GM21786 (cell line): ENCODE results near the gene LASP1.
"Not testable (repeated sequence)": the region's sequence is repeated elsewhere in the genome, so short reads cannot be mapped to it uniquely, and the experiment has no call there.

ENCODE experiments used
- ATAC-seq: cut with Tn5 transposase; IDR thresholded peaks from one replicate; pipeline ENCODE4 v1.9.1; 2021; ENCODE audit not compliant: unreplicated experiment

LASP1 gene

DNA sequence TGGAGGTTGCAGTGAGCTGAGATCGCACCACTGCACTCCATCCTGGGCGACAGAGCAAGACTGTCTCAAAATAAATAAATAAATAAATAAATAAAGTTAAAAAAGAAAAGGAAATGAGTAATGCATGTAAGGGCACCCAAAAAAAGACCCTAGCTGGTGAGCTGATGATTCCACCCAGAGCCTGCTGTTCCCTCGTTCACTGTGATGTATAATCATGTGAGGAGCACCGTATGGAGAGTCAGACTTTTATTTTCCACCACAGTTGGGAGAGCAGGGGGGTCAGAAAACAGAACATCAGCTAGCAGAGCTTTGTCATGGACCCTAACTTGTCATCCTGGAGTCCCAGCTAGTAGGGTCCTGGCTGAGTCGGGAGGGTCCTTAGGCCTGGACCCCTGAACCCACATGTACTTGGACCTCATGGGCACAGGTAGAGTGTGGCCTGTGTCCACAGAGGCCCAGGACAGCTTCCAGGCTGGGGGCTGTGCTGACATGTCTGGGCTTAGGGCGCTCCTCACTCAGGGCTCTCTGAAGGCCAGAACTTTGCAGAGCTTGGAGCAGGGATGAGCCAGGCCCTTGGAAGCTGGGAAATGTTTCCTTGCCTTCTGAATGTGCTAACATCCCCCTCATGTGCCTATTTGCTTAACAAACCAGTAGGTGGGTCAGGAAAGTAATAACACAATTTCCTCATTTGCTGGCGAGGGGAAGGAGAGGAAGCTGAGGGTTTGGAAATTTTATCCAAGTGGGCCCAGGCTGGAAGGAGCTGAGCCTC is 36.8 kb downstream of the LASP1 start:
- no peak for ATAC-seq

DNA sequence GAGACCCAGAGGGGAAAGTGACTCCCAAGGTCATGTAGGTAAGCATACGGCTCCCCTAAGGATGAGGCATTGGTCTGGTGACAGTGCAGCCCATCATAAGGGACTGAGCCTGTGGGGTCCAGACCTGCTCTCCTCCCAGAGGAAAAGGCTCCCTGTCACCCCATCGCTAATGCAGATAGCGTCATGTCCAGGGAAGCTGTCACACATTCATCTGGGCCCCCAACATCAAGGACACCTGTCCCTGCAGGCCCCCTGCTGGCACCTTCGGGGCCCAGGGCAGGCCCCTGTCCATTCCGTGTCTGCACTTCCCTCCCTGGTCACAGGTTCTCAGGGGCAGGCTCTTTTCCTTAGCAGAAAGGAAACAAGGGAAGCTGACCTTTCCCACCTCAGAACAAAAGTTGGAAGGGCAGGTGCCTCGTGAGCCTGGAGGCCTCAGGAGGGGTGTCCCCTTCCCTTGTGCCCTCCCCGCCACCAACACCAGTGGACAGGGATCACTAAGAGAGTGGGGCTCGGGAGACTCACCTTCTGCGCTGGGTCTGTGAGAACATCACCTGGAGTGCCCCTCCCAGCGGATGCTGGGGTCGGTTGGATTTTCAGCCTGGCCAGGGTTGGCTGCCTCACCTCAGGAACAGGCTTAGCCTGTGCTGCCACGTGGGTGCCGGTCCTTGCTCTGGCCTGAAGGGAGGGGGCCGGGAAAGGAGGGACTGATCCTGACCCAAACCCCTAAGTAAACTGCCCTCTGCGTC is 38.2 kb downstream of the LASP1 start:
- ATAC-seq = no peak

DNA sequence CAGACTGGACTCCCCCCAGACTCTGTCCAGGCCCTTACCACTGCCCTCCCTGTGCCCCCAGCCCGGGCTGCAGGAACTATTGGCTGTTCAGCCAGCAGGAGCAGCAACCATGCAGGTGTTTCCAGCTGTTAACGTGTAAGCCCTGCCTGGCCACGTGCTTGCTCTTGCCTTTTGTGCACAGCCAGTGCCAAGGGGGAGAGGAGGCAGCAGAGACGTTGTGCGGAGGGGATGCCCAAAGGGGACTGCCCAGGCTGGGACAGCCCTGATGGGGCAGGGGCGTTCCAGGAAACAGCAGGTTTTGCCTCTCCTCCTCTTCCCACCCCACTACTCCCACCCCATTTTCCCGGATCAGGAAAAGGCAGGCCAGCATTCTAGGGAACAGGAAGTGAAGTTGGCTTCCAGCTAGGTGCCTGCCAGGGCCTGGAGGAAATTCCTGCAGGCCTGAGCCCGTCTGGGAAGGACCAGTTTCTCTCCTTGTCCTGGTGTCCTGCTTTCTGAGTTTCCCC is 38.9 kb downstream of the LASP1 start:
- ATAC-seq = no peak

DNA sequence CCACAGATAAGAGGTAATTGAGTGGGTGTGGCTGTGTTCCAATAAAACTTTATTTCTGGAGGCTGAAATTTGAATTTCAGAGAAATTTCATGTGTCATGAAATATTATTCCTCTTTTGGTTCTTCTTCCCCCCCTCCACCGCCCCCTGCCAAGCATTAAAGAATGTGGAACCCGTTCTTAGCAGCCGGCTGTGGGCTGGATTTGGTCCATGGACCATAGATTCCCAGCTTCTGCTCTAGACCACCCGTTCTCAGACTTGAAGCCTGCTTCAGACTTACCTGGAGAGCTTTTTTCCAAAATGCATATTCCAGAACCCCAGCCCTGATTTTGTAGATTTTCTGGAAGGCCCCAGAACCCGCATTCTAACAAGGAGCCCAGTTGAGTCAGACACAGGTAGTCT is 40.5 kb downstream of the LASP1 start:
- no peak for ATAC-seq

DNA sequence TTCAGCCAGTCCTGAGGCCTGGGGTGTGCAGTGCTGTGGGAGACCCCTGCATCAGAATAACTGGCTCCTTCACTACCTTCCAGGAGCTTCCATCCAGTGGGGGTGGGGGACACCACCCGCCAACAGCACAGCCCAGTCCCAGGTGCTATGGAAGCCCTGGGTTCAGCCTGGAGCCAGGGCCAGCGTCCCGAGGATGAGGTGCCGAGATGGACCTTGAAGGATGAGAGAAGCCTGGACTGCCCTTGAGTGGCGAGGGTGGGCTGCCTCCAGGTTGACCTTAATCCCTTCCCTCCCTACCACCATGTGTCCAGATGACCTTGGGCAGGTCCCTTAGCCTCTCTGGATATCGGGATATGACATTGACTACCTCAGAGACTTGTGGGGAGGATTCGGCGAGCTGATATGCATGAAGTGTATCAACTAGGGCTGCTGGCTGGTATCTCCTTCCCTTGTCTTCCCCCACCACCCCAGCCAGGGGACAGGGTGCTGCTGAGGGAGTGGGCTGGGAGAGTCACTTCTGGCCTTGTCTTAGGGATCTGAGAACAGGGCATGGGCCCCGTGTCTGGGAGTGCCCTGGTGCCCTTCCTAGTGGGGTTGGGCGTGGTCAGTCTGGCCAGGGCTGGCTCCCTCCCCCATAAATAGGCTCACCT is 41.3 kb downstream of the LASP1 start:
- no peak for ATAC-seq

DNA sequence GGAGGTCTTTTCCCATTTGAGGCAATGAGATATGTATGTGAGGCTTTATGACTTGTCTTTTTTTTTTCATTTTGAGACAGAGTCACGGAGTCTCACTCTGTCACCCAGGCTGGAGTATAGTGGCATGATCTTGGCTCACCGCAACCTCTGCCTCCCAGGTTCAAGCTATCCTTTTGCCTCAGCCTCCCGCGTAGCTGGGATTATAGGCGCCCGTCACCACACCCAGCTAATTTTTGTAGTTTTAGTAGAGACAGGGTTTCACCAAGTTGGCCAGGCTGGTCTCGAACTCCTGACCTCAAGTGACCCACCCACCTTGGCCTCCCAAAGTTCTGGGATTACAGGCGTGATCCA is 41.8 kb downstream of the LASP1 start:
- not testable (repeated sequence) for ATAC-seq

DNA sequence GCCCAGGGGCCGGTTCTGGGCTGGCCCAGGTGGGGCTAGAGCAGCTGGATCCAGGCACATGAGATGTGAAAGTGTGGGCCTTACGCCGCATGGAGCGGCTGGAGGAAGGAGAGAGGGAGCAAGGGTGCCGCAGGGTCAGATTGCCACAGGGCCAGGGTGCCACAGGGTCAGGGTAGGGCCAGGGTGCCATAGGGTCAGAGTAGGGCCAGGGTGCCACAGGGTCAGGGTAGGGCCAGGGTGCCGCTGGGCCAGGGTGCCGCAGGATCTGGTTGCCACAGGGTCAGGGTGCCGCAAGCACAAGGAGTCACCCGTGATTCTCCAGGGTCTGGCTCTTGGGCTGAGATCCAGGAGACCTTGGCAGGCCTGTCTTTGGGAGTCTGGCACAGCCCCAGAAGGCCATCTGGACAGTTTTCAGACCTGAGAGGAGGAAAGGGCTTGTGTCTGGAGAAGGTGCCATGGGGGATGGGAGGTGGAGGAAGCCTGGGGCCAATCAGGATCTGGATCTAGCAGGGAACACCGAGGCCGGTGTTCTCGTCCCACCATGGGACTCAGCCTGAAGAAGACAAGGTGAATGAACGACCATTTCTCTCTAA is 42.5 kb downstream of the LASP1 start:
- ATAC-seq = no peak

DNA sequence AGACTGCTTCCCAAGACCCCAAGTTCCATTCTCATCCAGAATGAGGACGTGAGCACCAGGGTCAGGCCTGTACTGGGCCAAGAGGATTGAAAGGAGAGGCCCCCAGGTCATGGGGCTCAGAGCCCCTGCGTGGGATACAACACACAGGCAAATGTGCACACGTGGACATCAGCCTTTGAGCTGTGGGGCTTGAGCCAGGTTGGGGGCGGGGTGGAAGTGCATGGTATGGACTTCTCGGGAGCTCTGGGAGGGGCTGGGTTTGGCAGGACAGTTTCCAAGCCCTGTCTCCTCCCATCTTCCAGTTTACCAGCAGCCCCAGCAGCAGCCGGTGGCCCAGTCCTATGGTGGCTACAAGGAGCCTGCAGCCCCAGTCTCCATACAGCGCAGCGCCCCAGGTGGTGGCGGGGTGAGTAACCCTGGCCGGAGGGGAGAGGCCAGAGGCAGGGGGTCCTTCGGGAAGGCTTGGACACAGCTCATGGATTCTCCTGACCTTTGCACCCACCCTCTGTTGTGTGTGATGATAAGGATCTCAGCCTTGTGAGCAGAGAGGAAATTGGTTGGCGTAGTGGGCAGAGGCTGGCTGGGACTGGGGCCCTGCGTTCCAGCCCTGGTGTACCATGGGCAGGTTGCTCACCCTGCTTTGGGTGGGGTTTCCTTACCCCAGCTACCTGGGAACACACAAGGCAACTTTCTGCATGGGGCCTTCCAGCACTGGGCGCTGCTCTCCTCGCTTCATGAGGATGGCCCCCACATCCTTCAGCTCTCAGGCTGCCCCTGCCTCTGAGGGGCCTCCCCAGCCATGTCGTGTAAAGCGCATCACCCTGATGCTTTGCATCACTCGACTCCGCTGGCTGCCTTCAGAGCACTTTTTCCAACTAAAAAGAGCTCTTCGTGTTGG is 45.1 kb downstream of the LASP1 start:
- no peak for ATAC-seq

DNA sequence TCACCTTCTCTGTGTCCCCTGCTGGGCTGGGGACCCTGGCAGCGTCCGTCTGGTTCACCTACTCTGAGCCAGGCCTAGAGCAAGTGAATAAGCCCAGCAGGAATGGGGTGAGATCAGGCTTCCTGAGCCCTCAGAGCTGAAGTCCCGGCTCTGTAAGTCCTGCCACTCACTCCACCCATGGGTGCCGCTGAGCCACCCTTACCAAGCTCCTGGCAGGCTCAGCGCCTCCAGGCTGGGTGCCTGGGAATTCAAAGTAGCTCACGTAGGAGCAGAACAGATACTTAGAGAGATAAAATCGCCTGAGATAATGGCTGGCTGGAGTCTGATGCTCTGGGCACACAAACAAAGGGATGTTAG is 45.8 kb downstream of the LASP1 start:
- ATAC-seq = no peak

DNA sequence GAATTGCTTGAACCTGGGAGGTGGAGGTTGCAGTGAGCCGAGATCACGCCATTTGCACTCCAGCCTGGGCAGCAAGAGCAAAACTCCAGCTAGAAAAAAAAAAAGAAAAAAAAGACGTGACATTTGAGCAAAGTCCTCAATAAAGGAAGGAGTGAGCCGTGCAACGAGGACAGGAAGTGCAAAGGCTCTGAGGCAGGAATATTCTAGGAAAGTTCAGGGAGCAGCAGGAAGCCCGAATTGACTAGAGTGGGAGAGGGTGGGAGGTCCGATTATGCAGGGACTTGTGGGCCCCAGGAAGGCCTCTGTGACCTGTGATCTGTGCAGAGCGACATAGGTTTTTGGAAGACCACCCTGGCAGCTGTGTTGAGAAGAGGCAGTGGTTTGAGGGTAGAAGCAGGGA is 46.9 kb downstream of the LASP1 start:
- no peak for ATAC-seq

DNA sequence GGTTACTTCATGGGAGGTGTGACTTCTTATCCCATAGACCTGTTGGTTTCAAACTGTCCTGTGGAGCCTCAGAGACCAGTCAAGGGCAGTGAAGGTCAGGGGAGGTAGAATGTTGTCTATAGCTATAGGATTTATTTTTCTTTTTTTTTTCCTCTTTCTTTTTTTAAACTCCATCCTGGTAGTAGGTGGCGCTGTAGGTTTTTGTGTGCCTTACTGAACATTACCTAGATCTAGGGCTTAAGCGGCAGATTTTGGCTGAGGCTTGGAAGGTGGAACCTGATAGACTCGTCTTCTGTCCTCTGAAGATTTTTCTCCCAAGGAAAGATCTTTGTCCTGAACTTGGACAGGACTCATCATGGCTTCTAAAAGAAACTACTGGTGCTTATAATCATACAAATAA is 47.4 kb downstream of the LASP1 start:
- no peak for ATAC-seq

DNA sequence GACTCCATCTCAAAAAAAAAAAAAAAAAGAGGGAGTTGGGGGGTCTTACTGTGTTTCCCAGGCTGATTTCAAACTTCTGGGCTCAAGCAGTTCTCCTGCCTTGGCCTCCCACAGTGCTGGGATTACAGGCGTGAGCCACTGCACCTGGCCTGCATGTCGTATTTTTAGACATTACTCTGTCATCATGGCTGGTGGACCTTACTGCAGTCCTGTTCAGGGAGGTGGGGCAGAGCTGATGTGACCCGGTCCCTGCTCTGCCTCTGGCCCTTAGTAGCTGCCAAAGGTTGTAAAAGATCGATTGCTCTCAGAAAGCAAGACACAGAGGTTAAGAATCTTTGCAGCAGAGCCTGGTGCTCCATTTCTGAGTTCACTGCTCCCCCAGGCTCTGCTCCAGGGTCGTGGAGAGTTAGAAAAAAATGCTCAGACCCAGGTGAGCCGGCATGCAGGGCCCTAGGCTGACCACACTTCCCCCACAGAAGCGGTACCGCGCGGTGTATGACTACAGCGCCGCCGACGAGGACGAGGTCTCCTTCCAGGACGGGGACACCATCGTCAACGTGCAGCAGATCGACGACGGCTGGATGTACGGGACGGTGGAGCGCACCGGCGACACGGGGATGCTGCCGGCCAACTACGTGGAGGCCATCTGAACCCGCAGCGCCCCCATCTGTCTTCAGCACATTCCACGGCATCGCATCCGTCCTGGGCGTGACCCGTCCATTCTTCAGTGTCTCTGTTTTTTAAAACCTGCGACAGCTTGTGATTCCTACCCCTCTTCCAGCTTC is 48.5 kb downstream of the LASP1 start:
- ATAC-seq = no peak

DNA sequence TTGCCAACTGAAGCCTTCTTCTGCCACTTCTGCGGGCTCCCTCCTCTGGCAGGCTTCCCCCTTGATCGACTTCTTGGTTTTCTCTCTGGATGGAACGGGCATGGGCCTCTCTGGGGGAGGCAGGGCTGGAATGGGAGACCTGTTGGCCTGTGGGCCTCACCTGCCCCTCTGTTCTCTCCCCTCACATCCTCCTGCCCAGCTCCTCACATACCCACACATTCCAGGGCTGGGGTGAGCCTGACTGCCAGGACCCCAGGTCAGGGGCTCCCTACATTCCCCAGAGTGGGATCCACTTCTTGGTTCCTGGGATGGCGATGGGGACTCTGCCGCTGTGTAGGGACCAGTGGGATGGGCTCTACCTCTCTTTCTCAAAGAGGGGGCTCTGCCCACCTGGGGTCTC is 49.1 kb downstream of the LASP1 start:
- no peak for ATAC-seq

DNA sequence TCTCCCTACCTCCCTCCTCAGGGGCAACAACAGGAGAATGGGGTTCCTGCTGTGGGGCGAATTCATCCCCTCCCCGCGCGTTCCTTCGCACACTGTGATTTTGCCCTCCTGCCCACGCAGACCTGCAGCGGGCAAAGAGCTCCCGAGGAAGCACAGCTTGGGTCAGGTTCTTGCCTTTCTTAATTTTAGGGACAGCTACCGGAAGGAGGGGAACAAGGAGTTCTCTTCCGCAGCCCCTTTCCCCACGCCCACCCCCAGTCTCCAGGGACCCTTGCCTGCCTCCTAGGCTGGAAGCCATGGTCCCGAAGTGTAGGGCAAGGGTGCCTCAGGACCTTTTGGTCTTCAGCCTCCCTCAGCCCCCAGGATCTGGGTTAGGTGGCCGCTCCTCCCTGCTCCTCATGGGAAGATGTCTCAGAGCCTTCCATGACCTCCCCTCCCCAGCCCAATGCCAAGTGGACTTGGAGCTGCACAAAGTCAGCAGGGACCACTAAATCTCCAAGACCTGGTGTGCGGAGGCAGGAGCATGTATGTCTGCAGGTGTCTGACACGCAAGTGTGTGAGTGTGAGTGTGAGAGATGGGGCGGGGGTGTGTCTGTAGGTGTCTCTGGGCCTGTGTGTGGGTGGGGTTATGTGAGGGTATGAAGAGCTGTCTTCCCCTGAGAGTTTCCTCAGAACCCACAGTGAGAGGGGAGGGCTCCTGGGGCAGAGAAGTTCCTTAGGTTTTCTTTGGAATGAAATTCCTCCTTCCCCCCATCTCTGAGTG is 49.6 kb downstream of the LASP1 start:
- ATAC-seq = no peak

DNA sequence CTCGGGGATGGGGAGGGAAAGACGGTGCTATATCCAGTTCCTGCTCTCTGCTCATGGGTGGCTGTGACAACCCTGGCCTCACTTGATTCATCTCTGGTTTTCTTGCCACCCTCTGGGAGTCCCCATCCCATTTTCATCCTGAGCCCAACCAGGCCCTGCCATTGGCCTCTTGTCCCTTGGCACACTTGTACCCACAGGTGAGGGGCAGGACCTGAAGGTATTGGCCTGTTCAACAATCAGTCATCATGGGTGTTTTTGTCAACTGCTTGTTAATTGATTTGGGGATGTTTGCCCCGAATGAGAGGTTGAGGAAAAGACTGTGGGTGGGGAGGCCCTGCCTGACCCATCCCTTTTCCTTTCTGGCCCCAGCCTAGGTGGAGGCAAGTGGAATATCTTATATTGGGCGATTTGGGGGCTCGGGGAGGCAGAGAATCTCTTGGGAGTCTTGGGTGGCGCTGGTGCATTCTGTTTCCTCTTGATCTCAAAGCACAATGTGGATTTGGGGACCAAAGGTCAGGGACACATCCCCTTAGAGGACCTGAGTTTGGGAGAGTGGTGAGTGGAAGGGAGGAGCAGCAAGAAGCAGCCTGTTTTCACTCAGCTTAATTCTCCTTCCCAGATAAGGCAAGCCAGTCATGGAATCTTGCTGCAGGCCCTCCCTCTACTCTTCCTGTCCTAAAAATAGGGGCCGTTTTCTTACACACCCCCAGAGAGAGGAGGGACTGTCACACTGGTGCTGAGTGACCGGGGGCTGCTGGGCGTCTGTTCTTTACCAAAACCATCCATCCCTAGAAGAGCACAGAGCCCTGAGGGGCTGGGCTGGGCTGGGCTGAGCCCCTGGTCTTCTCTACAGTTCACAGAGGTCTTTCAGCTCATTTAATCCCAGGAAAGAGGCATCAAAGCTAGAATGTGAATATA is 50.8 kb downstream of the LASP1 start:
- no peak for ATAC-seq

DNA sequence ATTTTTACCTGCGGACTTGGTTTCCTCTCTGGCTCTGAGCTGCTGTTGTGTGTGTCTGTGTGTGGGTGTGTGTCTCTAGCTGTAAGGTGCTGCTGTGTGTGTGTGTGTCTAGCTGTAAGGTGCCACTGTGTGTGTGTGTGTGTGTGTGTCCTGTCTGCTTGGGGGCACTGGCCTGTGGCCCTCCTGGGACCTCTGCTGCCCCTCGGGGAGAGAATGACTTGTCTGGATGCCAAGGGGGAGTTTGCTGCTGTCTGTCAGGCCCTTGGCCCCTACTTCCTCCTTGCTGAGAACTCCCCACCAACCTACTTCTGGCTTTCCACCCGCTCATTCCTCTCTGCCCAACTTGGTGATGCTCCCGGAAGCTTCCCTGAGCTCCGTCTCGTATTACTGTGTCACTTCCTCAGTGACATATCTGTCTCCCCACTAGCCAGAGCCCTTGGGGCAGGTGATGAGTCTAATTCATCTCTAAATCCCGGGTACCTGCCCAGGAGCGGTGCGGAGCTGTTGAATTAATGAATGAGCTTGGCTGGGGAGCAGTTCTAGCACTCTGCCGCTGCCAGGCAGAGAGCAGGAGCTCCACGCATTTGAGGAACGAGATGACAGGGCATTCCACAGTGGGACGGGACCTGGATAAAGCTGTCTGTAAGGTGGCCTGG is 52.0 kb downstream of the LASP1 start:
- no peak for ATAC-seq

DNA sequence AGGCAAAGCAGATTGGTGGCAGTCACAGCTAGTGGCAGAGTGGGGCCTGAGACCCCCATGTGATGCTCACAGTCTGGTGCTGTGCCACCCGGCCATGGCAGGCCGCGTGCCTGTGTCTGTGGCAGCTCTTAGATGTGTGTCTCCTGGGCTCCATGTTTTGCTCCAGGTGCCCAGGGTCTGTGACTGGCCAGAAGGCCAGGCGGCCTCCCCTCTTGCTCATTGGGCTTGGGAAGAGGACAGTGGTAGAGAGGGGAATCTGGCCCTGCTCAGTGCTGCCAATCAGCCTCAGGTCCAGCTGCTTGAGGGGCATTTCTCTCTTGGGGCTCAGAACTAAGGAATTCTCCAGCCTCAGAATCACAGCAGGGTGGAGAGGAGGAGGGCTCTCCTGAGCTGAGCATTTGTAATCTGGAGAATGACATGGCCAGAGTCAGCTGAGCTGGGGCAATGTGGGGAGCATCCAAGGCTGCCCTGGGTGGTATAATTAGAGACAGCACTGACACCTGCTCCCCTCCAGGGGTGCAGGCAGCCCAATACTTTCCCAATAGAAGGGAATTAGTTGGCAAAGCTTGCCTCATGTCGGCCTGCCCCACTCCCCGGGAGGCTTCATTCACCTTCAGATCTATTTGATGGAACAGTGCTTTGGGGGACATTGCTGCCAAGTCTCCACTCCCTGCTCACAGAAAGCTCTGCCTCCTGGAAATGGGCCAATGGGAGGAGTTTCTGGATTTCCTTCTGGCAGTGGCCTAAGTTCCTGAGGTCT is 52.9 kb downstream of the LASP1 start:
- ATAC-seq = no peak
